Adrenal gland (tissue), 12 donors: ENCODE data around the gene MINPP1. TPM values are rescaled to one million over a fixed set of nuclear protein-coding genes. Genes with fewer than 3 reads are reported as not detected.

Experiments
- DNase-seq, 7 donors: peaks; one replicate each; pipeline ENCODE4 v3.0.0-alpha.2; 2019 to 2020
- H3K27ac ChIP-seq, 5 donors: fragments of 200-600 bp; sonication (generic) in 4 of 5; 1 replicate in 3 of 5; 2 replicates in 2 of 5; pipeline versions ENCODE4 v1.5.1 to v1.8.0; 2016 to 2020; ENCODE audit warnings: mild to moderate bottlenecking in 1 of 5
- H3K27me3 ChIP-seq: fragments of 200-600 bp; 2 replicates; pipeline ENCODE4 v1.8.0; 2021
- H3K36me3 ChIP-seq, 2 donors: fragments of 200-600 bp; replicated peaks in 1 of 2; 1 replicate in 1 of 2; 2 replicates in 1 of 2; pipeline versions ENCODE4 v1.5.1 to v1.8.0; 2018 to 2022
- H3K4me1 ChIP-seq, 2 donors: fragments of 200-600 bp; replicated peaks in 1 of 2; 1 replicate in 1 of 2; 2 replicates in 1 of 2; pipeline versions ENCODE4 v1.5.1 to v1.8.0; 2018 to 2021
- H3K4me3 ChIP-seq, 4 donors: fragments of 200-600 bp; sonication (generic) in 3 of 4; one replicate each; pipeline ENCODE4 v1.5.1; 2016 to 2018
- H3K9me3 ChIP-seq, 3 donors: fragments of 200-600 bp; sonication (generic) in 1 of 3; replicated peaks in 1 of 3; 1 replicate in 2 of 3; 2 replicates in 1 of 3; pipeline versions ENCODE4 v1.5.1 to v1.8.0; 2016 to 2021
- CTCF ChIP-seq, 6 experiments: fragments of 450-650 bp in 4 of 6; fragments of 200-600 bp in 2 of 6; sonication (generic) in 1 of 6; IDR thresholded peaks; 1 replicate in 5 of 6; 2 replicates in 1 of 6; pipeline versions ENCODE4 v1.5.1 to v1.8.0; 2016 to 2021; ENCODE audit warnings: antibody characterized with exemption in 6 of 6, mild to moderate bottlenecking in 2 of 6, moderate library complexity in 1 of 6
- WGBS, 4 donors: extraction: QIAGEN DNeasy Blood & Tissue Kit in 2 of 4; methylation state at CpG; one replicate each; pipeline versions ENCODE4 v1.1.5 to v1.1.7; 2013 to 2017; 5-methylcytosine and 5-hydroxymethylcytosine counted together
- intact Hi-C, 2 donors: fragments of 100-400 bp; cut with DNase I; formaldehyde crosslinking; loops; one replicate each; pipeline versions ENCODE4 v1.14.1 to v1.15.0; 2022 to 2023
- microRNA-seq, 3 donors: library from miRNA; unstranded; fragments of <30 nt; microRNA quantifications; one replicate each; pipeline ENCODE4, GENCODE V29; 2017 to 2020
- polyA plus RNA-seq, 3 donors: library from polyadenylated mRNA; stranded (reverse); fragments of 200-250 nt in 2 of 3; fragments of 350-450 nt in 1 of 3; fragmentation: Illumina TruSeq in 1 of 3; extraction: RNeasy Lipid Tissue Mini Kit (QIAGEN cat#74804) in 1 of 3; gene quantifications; one replicate each; pipeline ENCODE4 v1.2.3, GENCODE V29; 2013 to 2014
- total RNA-seq, 9 donors: library from RNA; depleted of rRNA in 4 of 9; stranded (reverse); fragments of >200 nt in 4 of 9; fragments of 120-200 nt in 1 of 9; fragmentation: NEBNext Ultra II Directional in 1 of 9; extraction: Animal tissue kit (Norgen Biotek cat#: 25700) in 1 of 9; gene quantifications; one replicate each; pipeline versions ENCODE4 v1.1.0 to v1.2.4, GENCODE V29; 2013 to 2023
- donor health status: healthy with polysubstance abuse.
- donor health status: Bipolar disorder and iron deficiency.
- donor health status: DM: yes; HTN: yes; CAD: no.
- donor health status: DM: no; HTN: no; CAD: no.
- donor health status: DM: no; HTN: no; CAD: no.
- donor health status: DM: yes; HTN: yes; CAD: no.

The MINPP1 gene
- total and polyA plus RNA-seq, 12 donors, result 19.4 to 75.8 (median 44.7) TPM

- H3K27ac ChIP-seq, result no peak overlapping the region
- peaks cover 0 to 4% of the 10 kb centered on the region in 2 donors for H3K4me1 ChIP-seq
- no peak for DNase-seq
- WGBS, 4 donors, result 84 to 94% (median 87%) methylated on average over 1 of the region's 1 CpG
- no peaks in the 10 kb centered on the region for H3K27me3 ChIP-seq
- no peaks in the 10 kb centered on the region for H3K9me3 ChIP-seq
- H3K36me3 ChIP-seq, result no peaks in the 10 kb centered on the region
- intact Hi-C loops, result no loop called here
- TF ChIP-seq CTCF (IDR thresholded peaks at IDR 0.05), result no peak
- H3K4me3 ChIP-seq, result no peak overlapping the region
Observed at GRCh38 chr10:87600581-87600980, 95.9 kb downstream of the MINPP1 start.

Small RNA genes within 50 kb of the gene (microRNA-seq; reads per million reads assigned to microRNA genes)
- 0 to 0.45 (median 0) reads per million in 3 donors for gene MIR4678

Other genes with a start within 250 kb of the MINPP1 start
- gene NUTM2D, start 147.1 kb upstream of the MINPP1 start, total RNA-seq, result 1 to 10 TPM in 8 of 9 donors, under 1 TPM in 1; 0.95 to 7.4 (median 3.9) TPM
- 10 to 100 TPM in 1 of 3 donors, 1 to 10 TPM in 2; 1.6 to 34.2 (median 3.0) TPM for gene NUTM2D, start 147.1 kb upstream of the MINPP1 start, polyA plus RNA-seq
- 100 to 1,000 TPM; 182 to 775 (median 252) TPM for gene PAPSS2, start 155.0 kb downstream of the MINPP1 start, total RNA-seq
- 100 to 1,000 TPM in 1 of 3 donors, 10 to 100 TPM in 2; 55.0 to 463 (median 72.3) TPM for gene PAPSS2, start 155.0 kb downstream of the MINPP1 start, polyA plus RNA-seq